Testis (tissue), 3 donors: ENCODE results near the gene ANTXRL. TPM values are rescaled to one million over a fixed set of nuclear protein-coding genes. Genes with fewer than 3 reads are reported as not detected.
"Not testable (repeated sequence)": the region's sequence is repeated elsewhere in the genome, so short reads cannot be mapped to it uniquely, and the experiment has no call there.

Experiments used
- DNase-seq: peaks from one replicate; pipeline ENCODE4 v3.0.0-alpha.2; 2019
- H3K27ac ChIP-seq, 2 donors: fragments of 200-600 bp; sonication (generic); one replicate each; pipeline ENCODE4 v1.5.1; 2019
- H3K27me3 ChIP-seq: fragments of 200-600 bp; sonication (generic); one replicate; pipeline ENCODE4 v1.5.1; 2019
- H3K36me3 ChIP-seq: fragments of 200-600 bp; sonication (generic); one replicate; pipeline ENCODE4 v1.5.1; 2017; ENCODE audit warnings: low read depth; ENCODE audit errors: missing control alignments
- H3K4me1 ChIP-seq: fragments of 200-600 bp; sonication (generic); one replicate; pipeline ENCODE4 v1.5.1; 2019
- H3K4me3 ChIP-seq, 2 donors: fragments of 200-600 bp; sonication (generic); one replicate each; pipeline ENCODE4 v1.5.1; 2017 to 2019
- H3K9me3 ChIP-seq: fragments of 200-600 bp; sonication (generic); one replicate; pipeline ENCODE4 v1.5.1; 2017
- CTCF ChIP-seq, 3 experiments: fragments of 450-650 bp in 2 of 3; fragments of 200-600 bp in 1 of 3; sonication (generic) in 1 of 3; IDR thresholded peaks; one replicate each; pipeline ENCODE4 v1.5.1; 2016 to 2019; ENCODE audit warnings: antibody characterized with exemption in 3 of 3, mild to moderate bottlenecking in 2 of 3, moderate library complexity in 1 of 3
- POLR2A ChIP-seq: fragments of 450-650 bp; IDR thresholded peaks from one replicate; pipeline ENCODE4 v1.6.1; 2017; ENCODE audit warnings: antibody characterized with exemption, mild to moderate bottlenecking, moderate library complexity
- WGBS, 2 donors: methylation state at CpG; one replicate each; pipeline ENCODE4 v1.1.5; 2018; 5-methylcytosine and 5-hydroxymethylcytosine counted together
- intact Hi-C: fragments of 100-400 bp; cut with DNase I; formaldehyde crosslinking; loops from one replicate; pipeline ENCODE4 v1.15.1; 2023; ENCODE audit warnings: low total_unique reads
- polyA plus RNA-seq: library from polyadenylated mRNA; stranded (reverse); fragments of 350-450 nt; fragmentation: Illumina TruSeq; extraction: RNeasy Lipid Tissue Mini Kit (QIAGEN cat#74804); gene quantifications from one replicate; pipeline ENCODE4 v1.2.3, GENCODE V29; 2014; ENCODE audit warnings: low read depth, low replicate concordance; ENCODE audit not compliant: insufficient read depth
- total RNA-seq, 2 donors: library from RNA; depleted of rRNA; stranded (reverse); fragments of >200 nt; gene quantifications; one replicate each; pipeline ENCODE4 v1.2.3, GENCODE V29; 2016

Gene ANTXRL
- total and polyA plus RNA-seq, 3 donors from 2014 or later = 10.7 to 26.5 (median 23.7) TPM

GRCh38 chr10:46255801-46256747 lies 30.7 kb upstream of the ANTXRL start:
- peak; percentile 76 for DNase-seq
- Histone ChIP-seq H3K4me1 (peaks cover 3% of the 10 kb centered on the region), H3K36me3 (no peaks in the 10 kb centered on the region), H3K4me3 (no peak overlapping the region), H3K27ac (no peak overlapping the region), H3K9me3 (no peaks in the 10 kb centered on the region), H3K27me3 (no peaks in the 10 kb centered on the region)
- TF ChIP-seq CTCF (IDR thresholded peaks at IDR 0.05) (peak in 2 of 3 experiments; percentile 20 to 36), POLR2A (no peak)
- intact Hi-C loops = no loop called here
- 49 to 51% methylated on average over 11 to 15 of the region's 15 CpGs for WGBS, 2 donors

GRCh38 chr10:46257099-46257498 lies 29.7 kb upstream of the ANTXRL start:
- TF ChIP-seq CTCF (IDR thresholded peaks at IDR 0.05) = no peak
- TF ChIP-seq POLR2A = no peak
- no peaks in the 10 kb centered on the region for H3K27me3 ChIP-seq
- H3K4me1 ChIP-seq = peaks cover 3% of the 10 kb centered on the region
- no peak overlapping the region for H3K27ac ChIP-seq
- no peak for DNase-seq
- H3K9me3 ChIP-seq = no peaks in the 10 kb centered on the region
- intact Hi-C loops = no loop called here
- 87 to 91% methylated on average over 4 of the region's 4 CpGs for WGBS, 2 donors
- H3K36me3 ChIP-seq = no peaks in the 10 kb centered on the region
- no peak overlapping the region for H3K4me3 ChIP-seq

DNA sequence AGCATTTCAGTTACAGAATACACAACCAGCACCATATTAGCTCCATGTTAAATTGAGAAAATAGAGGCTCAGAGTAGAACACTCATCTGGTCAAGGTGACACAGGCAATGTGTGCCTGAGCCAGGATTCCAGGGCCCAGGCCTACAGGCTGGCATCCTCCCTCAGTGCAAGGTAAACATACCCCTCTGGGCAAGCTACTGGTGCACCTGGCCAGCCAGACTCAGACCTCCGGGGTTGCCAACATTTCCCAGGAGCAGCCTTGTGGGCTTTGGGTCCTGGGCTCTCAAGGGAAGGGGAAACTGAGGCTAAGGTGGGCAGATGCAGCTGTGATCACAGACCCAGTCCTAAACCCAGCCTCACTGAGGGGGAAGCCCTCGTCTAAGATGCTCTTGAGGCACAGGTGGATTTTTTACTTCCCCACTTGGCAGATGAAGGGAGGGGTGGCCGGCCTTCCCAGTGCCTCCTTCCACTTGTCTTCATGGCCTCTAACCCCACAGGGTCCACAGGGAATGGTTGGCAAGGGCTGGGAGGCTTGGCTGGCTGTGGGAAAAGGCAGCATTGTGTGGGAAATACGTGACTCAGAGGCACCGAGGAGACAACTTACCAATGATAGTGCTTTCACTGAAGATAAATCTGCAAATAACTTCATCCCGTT lies 23.8 kb upstream of the ANTXRL start:
- H3K9me3 ChIP-seq, H3K36me3 ChIP-seq, H3K4me1 ChIP-seq, H3K4me3 ChIP-seq, H3K27me3 ChIP-seq, intact Hi-C loops, H3K27ac ChIP-seq, DNase-seq: not testable (repeated sequence)
- WGBS, 2 donors = 90 to 91% methylated on average over 6 of the region's 6 CpGs

GRCh38 chr10:46263831-46264268 lies 22.9 kb upstream of the ANTXRL start:
- Histone ChIP-seq H3K27ac (no peak overlapping the region), H3K9me3 (no peaks in the 10 kb centered on the region), H3K4me3 (no peak overlapping the region), H3K36me3 (no peaks in the 10 kb centered on the region), H3K4me1 (no peaks in the 10 kb centered on the region), H3K27me3 (no peaks in the 10 kb centered on the region)
- DNase-seq = no peak
- TF ChIP-seq CTCF (IDR thresholded peaks at IDR 0.05) (no peak), POLR2A (no peak)
- intact Hi-C loops = no loop called here
- 75 to 90% methylated on average over 5 to 6 of the region's 6 CpGs for WGBS, 2 donors

GRCh38 chr10:46264336-46264735 lies 22.5 kb upstream of the ANTXRL start:
- Histone ChIP-seq H3K27ac (no peak overlapping the region), H3K36me3 (no peaks in the 10 kb centered on the region), H3K9me3 (no peaks in the 10 kb centered on the region), H3K4me3 (no peak overlapping the region), H3K4me1 (peaks cover 3% of the 10 kb centered on the region), H3K27me3 (no peaks in the 10 kb centered on the region)
- intact Hi-C loops = no loop called here
- TF ChIP-seq CTCF (IDR thresholded peaks at IDR 0.05) = no peak
- TF ChIP-seq POLR2A = no peak
- no peak for DNase-seq
- 91 to 93% methylated on average over 3 to 5 of the region's 5 CpGs for WGBS, 2 donors
